ENCODE measurements around the gene USB1. TPM values are rescaled to one million over a fixed set of nuclear protein-coding genes. Genes with fewer than 3 reads are reported as not detected.
"Not testable (repeated sequence)": the region's sequence is repeated elsewhere in the genome, so short reads cannot be mapped to it uniquely, and the experiment has no call there.

Gene USB1
- total and polyA plus RNA-seq, 4 donors: 8.9 to 40.7 (median 28.3) TPM

GRCh38 chr16:57972306-57972705, 28.9 kb upstream of the USB1 start:
- no peak overlapping the region for H3K27ac ChIP-seq (ENCODE audit: low read depth in 1 of 2, low read length in 2 of 2)
- no peak overlapping the region for H3K9ac ChIP-seq (ENCODE audit: low read depth in 1 of 2, low read length in 2 of 2)
- H3K9me3 ChIP-seq (ENCODE audit: control insufficient read depth in 4 of 4, low read length in 3 of 4): no peaks in the 10 kb centered on the region
- 87% methylated on average over 4 of the region's 4 CpGs for WGBS
- DNase-seq (ENCODE audit: low spot score): no peak
- no peaks in the 10 kb centered on the region for H3K27me3 ChIP-seq (ENCODE audit: control insufficient read depth in 4 of 4, insufficient read depth in 4 of 4, low read length in 3 of 4)
- no peak overlapping the region for H3K4me3 ChIP-seq (ENCODE audit: low read depth in 1 of 3, low read length in 3 of 3)
- no peak for TF ChIP-seq TAF1 (conservative IDR thresholded peaks at IDR 0.05)
- TF ChIP-seq FOXA2 (IDR thresholded peaks at IDR 0.05): no peak
- TF ChIP-seq RAD21 (IDR thresholded peaks at IDR 0.05): no peak
- TF ChIP-seq JUND (IDR thresholded peaks at IDR 0.05): no peak
- no peaks in the 10 kb centered on the region for H3K4me1 ChIP-seq (ENCODE audit: control insufficient read depth in 4 of 4, insufficient read depth in 4 of 4, low read length in 3 of 4)
- H3K36me3 ChIP-seq (ENCODE audit: control insufficient read depth in 4 of 4, insufficient read depth in 3 of 4, low read depth in 1 of 4, low read length in 3 of 4): no peaks in the 10 kb centered on the region

- Histone ChIP-seq H3K36me3 (ENCODE audit: control insufficient read depth in 4 of 4, insufficient read depth in 3 of 4, low read depth in 1 of 4, low read length in 3 of 4) (no peaks in the 10 kb centered on the region), H3K9ac (ENCODE audit: low read depth in 1 of 2, low read length in 2 of 2) (no peak overlapping the region), H3K4me1 (ENCODE audit: control insufficient read depth in 4 of 4, insufficient read depth in 4 of 4, low read length in 3 of 4) (no peaks in the 10 kb centered on the region), H3K9me3 (ENCODE audit: control insufficient read depth in 4 of 4, low read length in 3 of 4) (no peaks in the 10 kb centered on the region), H3K27ac (ENCODE audit: low read depth in 1 of 2, low read length in 2 of 2) (no peak overlapping the region), H3K27me3 (ENCODE audit: control insufficient read depth in 4 of 4, insufficient read depth in 4 of 4, low read length in 3 of 4) (no peaks in the 10 kb centered on the region), H3K4me3 (ENCODE audit: low read depth in 1 of 3, low read length in 3 of 3) (no peak overlapping the region)
- WGBS: 71% methylated on average over 2 of the region's 2 CpGs
- no peak for DNase-seq (ENCODE audit: low spot score)
- no peak for TF ChIP-seq GABPA (IDR thresholded peaks at IDR 0.05 in 1 of 2, conservative IDR thresholded peaks at IDR 0.05 in 1 of 2)
- no peak for TF ChIP-seq EGR1 (IDR thresholded peaks at IDR 0.05; ENCODE audit: low read depth in 2 of 2)
- no peak for TF ChIP-seq NR2F2 (IDR thresholded peaks at IDR 0.05)
- no peak for TF ChIP-seq FOXA1 (IDR thresholded peaks at IDR 0.05)
- TF ChIP-seq REST (IDR thresholded peaks at IDR 0.05): no peak
Measured at GRCh38 chr16:57976331-57976796, 24.8 kb upstream of the USB1 start.

GRCh38 chr16:57977418-57978069, 23.7 kb upstream of the USB1 start:
- Histone ChIP-seq H3K9me3 (ENCODE audit: control insufficient read depth in 4 of 4, low read length in 3 of 4) (no peaks in the 10 kb centered on the region), H3K4me3 (ENCODE audit: low read depth in 1 of 3, low read length in 3 of 3) (no peak overlapping the region), H3K36me3 (ENCODE audit: control insufficient read depth in 4 of 4, insufficient read depth in 3 of 4, low read depth in 1 of 4, low read length in 3 of 4) (no peaks in the 10 kb centered on the region), H3K27ac (ENCODE audit: low read depth in 1 of 2, low read length in 2 of 2) (no peak overlapping the region), H3K9ac (ENCODE audit: low read depth in 1 of 2, low read length in 2 of 2) (no peak overlapping the region), H3K27me3 (ENCODE audit: control insufficient read depth in 4 of 4, insufficient read depth in 4 of 4, low read length in 3 of 4) (no peaks in the 10 kb centered on the region), H3K4me1 (ENCODE audit: control insufficient read depth in 4 of 4, insufficient read depth in 4 of 4, low read length in 3 of 4) (no peaks in the 10 kb centered on the region)
- DNase-seq (ENCODE audit: low spot score): no peak
- 88% methylated on average over 12 of the region's 12 CpGs for WGBS
- no peak for TF ChIP-seq REST (IDR thresholded peaks at IDR 0.05)
- TF ChIP-seq CTCF (IDR thresholded peaks at IDR 0.05; ENCODE audit: low read depth, low read length, missing input control): peak; percentile 1
- no peak for TF ChIP-seq HNF4G (IDR thresholded peaks at IDR 0.05)
- no peak for TF ChIP-seq FOXA1 (IDR thresholded peaks at IDR 0.05)
- TF ChIP-seq SP1 (IDR thresholded peaks at IDR 0.05): no peak
- TF ChIP-seq YY1 (IDR thresholded peaks at IDR 0.05): no peak
- TF ChIP-seq RAD21 (IDR thresholded peaks at IDR 0.05): no peak

GRCh38 chr16:57978070-57978465, 23.1 kb upstream of the USB1 start:
- H3K27ac ChIP-seq (ENCODE audit: low read depth in 1 of 2, low read length in 2 of 2); H3K4me3 ChIP-seq (ENCODE audit: low read depth in 1 of 3, low read length in 3 of 3); H3K9me3 ChIP-seq (ENCODE audit: control insufficient read depth in 4 of 4, low read length in 3 of 4); H3K4me1 ChIP-seq (ENCODE audit: control insufficient read depth in 4 of 4, insufficient read depth in 4 of 4, low read length in 3 of 4); DNase-seq (ENCODE audit: low spot score); H3K27me3 ChIP-seq (ENCODE audit: control insufficient read depth in 4 of 4, insufficient read depth in 4 of 4, low read length in 3 of 4); H3K36me3 ChIP-seq (ENCODE audit: control insufficient read depth in 4 of 4, insufficient read depth in 3 of 4, low read depth in 1 of 4, low read length in 3 of 4); H3K9ac ChIP-seq (ENCODE audit: low read depth in 1 of 2, low read length in 2 of 2): not testable (repeated sequence)
- 96% methylated on average over 2 of the region's 2 CpGs for WGBS

Measured in liver (tissue), 9 donors.